GM13977 (cell line): Measurements from ENCODE around the gene KRT86.

Experiments
- DNase-seq: peaks from one replicate; pipeline ENCODE4 v3.0.0; 2012; ENCODE audit warnings: low spot score
- in situ Hi-C: fragments of 300-500 bp; cut with MboI; formaldehyde crosslinking; loops from one replicate; pipeline ENCODE4 v1.12.0; 2022; ENCODE audit warnings: low sequenced_read_pairs, low pct_unique_long_range_greater_than_20kb, mixed read lengths, inconsistent platforms; ENCODE audit not compliant: unreplicated experiment
- TF ChIP-seq, protein P1 (sequence below): IDR thresholded peaks from 2 replicates; pipeline ENCODE4 v1.5.1; 2012; ENCODE audit warnings: mild to moderate bottlenecking, control low read depth; ENCODE audit not compliant: insufficient read depth; ENCODE audit errors: extremely low read depth, missing control alignments

Gene KRT86

DNA sequence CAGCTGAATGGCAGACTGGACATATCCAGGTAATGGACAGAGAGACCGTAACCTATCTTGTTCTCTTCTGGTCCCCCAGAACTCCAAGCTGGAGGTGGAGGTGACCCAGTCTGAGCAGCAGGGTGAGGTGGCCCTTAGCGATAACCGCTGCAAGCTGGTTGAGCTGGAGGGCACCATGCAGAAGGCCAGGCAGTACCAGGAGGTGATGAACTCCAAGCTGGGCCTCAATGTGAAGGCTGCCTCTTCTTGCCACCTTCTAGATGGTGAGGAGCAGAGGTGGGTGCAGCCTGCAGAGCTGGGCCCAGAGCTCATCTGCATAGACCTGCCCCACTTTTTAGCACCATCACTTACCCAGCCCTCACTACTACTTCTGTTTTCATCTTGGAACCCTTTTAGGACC is 7.2 kb upstream of the KRT86 start:
- DNase-seq, result no peak
- in situ Hi-C loops, result no loop called here
- TF ChIP-seq, protein P1, sequence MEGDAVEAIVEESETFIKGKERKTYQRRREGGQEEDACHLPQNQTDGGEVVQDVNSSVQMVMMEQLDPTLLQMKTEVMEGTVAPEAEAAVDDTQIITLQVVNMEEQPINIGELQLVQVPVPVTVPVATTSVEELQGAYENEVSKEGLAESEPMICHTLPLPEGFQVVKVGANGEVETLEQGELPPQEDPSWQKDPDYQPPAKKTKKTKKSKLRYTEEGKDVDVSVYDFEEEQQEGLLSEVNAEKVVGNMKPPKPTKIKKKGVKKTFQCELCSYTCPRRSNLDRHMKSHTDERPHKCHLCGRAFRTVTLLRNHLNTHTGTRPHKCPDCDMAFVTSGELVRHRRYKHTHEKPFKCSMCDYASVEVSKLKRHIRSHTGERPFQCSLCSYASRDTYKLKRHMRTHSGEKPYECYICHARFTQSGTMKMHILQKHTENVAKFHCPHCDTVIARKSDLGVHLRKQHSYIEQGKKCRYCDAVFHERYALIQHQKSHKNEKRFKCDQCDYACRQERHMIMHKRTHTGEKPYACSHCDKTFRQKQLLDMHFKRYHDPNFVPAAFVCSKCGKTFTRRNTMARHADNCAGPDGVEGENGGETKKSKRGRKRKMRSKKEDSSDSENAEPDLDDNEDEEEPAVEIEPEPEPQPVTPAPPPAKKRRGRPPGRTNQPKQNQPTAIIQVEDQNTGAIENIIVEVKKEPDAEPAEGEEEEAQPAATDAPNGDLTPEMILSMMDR, result no peak

DNA sequence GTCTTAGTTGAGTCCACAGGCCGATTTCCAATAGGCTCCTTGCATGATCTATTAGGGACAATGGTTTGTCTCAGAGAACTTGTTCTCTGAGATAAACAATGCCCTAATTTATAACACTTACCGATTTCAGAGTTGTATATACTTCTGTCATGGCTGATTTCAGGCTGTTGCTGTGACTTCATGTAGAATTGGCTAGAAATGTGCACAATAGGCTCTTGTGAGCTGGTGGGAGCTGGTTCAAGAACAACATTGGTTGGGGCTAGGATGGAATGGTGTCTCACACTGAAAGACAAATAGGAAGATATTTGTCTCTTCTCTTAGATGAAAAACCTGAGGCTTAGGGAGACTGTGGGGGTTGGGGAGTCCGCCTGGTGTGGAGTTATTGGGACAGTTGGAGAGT is 6.7 kb upstream of the KRT86 start:
- no peak for DNase-seq
- TF ChIP-seq, protein P1, result no peak
- in situ Hi-C loops, result no loop called here

DNA sequence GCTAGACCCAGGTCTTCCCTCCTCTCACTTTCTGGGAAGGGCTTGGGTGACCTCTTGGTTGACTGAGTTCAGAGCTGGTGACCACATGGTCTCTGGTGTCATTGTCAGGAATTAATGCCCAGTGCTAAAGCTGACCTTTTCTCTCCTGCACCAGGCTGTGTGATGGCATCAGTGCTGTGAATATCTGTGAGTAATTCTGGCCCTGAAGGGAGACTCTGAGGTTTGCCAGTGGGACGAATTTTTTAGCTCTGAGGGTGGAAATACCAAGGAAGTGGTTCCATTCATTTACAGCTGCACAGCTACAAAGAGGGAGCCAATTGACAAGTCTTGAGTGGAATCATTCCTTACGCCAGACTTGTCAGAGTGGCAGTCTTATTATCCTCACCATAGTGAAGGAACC is 6.2 kb upstream of the KRT86 start:
- in situ Hi-C loops, result no loop called here
- DNase-seq, result no peak

DNA sequence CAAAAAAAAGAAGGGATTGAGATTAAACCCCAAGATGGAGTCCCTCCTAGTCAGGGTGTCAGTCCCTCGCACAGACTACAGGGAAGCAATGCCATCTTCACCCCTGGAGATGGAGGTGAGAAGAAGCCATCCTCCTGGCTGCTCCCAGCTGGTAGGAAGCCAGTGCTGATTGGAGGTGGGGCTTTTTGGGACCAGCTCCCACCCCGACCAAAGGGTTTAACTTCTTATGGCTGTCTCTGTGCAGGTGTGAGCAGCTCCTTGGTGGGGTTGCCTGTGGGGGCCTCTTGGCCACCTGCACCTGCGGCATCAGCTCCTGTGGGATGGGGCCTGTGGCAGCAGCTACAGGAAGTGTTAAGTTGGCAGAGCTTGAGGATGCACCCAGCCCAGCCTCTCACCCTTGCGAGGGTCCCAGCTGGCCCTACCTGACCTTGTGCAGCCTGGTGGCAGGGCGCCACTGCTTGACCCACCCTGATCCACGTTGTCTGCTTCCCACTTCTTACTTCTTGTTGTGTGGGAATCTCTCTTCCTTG is 3.8 kb upstream of the KRT86 start:
- TF ChIP-seq, protein P1, result no peak
- DNase-seq, result no peak
- in situ Hi-C loops, result no loop called here

More for the DNA sequence above, 6.2 kb upstream of the KRT86 start:
- TF ChIP-seq, protein P1, result no peak

DNA sequence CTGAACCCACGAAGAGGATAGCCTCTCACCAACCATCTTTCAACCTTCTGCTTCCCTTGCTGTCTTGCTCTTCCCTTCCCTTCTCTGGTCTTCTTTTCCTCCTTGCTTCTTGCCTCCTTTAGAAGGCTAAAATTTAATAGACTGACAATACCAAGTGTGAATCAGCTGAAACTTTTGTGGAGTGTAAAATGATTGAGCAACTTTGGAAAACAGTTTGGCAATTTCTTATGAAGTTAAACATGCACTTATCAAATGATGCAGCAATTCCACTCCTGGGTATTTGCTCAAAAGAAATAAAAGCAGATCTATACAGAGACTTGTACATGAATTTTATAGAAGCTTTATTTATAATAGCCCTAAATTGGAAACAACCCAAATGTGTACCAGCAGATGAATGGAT is 3.3 kb upstream of the KRT86 start:
- TF ChIP-seq, protein P1, result no peak
- in situ Hi-C loops, result no loop called here
- DNase-seq, result no peak

DNA sequence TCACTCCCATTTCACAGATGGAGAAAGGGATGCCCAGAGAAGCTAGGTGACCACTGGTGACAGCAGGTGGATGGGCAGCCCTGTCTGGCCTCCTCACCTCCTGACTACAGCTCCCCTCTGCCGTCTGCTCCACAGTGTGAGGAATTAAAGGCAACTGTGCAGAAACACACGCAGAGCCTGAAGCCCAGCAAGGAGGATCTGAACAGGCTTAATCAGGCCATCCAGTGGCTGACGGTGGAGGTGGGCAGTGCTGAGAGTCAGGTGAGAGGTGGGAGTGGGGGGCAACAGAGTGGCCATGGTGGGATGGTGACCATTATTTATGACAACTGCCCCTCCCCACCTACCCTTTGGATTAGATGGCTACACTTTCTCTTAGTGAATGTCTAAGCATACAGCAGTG is 1.2 kb downstream of the KRT86 start:
- in situ Hi-C loops, result no loop called here
- TF ChIP-seq, protein P1, result no peak
- DNase-seq, result no peak
